HG02759 (cell line): ENCODE measurements around the gene ZNF436.
"Not testable (repeated sequence)": the region's sequence is repeated elsewhere in the genome, so short reads cannot be mapped to it uniquely, and the experiment has no call there.

Experiments
- ATAC-seq: cut with Tn5 transposase; IDR thresholded peaks from one replicate; pipeline ENCODE4 v1.9.1; 2021; ENCODE audit warnings: mild to moderate bottlenecking, moderate library complexity; ENCODE audit not compliant: unreplicated experiment

The ZNF436 gene

DNA sequence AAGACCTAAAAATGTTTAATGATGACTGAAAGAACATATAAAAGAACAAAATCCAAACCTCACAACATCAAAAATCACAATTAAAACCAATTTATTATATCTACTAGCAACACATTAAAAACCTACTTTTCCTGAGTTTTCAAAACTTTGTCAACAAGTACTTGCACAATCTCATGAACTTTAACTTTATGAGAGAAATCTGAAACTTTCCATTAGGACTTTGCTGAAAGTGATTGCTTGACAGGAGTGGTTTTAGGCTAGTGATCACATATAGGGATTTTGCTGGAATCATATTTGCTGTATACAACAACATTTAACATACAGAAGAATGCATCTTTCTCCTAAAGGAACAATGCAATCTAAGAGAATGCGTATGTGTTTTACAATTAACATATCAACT lies 38.8 kb downstream of the ZNF436 start:
- no peak for ATAC-seq

DNA sequence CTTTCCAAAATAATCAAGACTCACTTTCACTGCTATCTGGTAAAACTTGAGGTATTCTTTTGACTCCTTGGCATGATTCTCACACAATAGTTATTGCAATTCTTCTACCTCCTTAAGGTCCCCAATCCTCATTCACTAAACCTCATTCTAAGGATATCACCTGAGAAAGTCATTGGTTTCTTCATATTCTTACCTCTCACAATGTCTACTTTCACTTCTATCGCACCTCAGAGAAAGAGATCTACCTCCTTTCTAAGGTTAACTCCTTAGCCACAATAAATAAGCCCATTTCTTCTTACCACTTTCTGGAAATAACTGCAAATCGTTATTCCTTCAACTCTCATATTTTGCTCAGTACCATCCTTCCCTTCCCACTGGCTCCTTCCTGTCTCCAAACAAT lies 44.2 kb downstream of the ZNF436 start:
- ATAC-seq = no peak

DNA sequence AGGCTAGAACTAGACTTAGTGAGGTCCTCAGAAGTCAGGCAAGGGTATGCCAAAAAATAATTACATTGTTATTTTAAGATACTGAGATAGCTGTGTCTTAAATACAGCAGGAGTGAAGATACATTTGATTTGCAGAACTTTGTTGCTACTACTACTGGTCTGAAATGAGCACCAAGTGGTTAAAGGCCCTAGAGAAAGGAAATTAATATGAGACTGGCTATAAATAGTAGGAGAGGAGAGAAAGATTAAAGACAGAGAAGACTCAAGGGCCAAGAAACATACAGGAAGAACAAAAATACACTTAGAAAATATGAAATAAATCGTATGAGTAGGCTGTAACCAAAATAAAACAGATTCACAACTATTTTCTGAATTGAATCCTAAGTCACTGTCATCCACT lies 46.9 kb downstream of the ZNF436 start:
- no peak for ATAC-seq

DNA sequence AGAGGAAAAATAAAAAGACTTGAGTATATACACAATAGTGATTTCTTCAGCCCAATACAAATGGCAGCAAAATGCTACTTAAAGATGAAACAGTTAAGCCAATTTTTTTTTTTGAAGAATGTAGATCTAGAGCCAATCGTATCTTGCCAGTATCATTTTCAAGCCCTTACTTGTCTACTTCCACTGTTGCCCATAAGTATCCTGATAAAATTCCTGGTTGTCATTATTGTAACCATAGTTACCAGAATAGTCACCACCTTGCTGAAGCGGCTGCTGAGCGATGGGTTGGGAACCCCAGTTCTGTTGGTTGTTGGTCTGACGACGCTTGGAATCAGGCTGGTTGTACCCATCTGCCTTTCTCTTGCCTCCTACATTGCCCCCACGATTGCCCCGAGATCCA lies 59.4 kb downstream of the ZNF436 start:
- not testable (repeated sequence) for ATAC-seq
